PFSK-1 (cell line): Measurements from ENCODE around the gene CACNA1B.

Source experiments
- POLR2AphosphoS5 ChIP-seq: IDR thresholded peaks from 2 replicates; pipeline ENCODE4 v1.6.1; 2012; ENCODE audit warnings: low read depth, mild to moderate bottlenecking, control low read depth, low read length, moderate library complexity
- SIN3A ChIP-seq: IDR thresholded peaks from 2 replicates; pipeline ENCODE4 v1.6.1; 2012; ENCODE audit warnings: mild to moderate bottlenecking, low read length, moderate library complexity, borderline replicate concordance; ENCODE audit not compliant: insufficient read depth
- TAF1 ChIP-seq: IDR thresholded peaks from 2 replicates; pipeline ENCODE4 v1.6.1; 2012; ENCODE audit warnings: low read length, control low read depth, borderline replicate concordance; ENCODE audit not compliant: insufficient read depth
- TF ChIP-seq, protein P1 (sequence below), 2 experiments: IDR thresholded peaks; 2 replicates each; pipeline versions ENCODE4 v1.6.1 to v1.8.0; 2011 to 2012; ENCODE audit warnings: low read depth in 2 of 2, low read length in 2 of 2, control low read depth in 1 of 2, inconsistent platforms in 1 of 2, mild to moderate bottlenecking in 1 of 2, moderate library complexity in 1 of 2; ENCODE audit not compliant: insufficient read depth in 1 of 2

DNA sequence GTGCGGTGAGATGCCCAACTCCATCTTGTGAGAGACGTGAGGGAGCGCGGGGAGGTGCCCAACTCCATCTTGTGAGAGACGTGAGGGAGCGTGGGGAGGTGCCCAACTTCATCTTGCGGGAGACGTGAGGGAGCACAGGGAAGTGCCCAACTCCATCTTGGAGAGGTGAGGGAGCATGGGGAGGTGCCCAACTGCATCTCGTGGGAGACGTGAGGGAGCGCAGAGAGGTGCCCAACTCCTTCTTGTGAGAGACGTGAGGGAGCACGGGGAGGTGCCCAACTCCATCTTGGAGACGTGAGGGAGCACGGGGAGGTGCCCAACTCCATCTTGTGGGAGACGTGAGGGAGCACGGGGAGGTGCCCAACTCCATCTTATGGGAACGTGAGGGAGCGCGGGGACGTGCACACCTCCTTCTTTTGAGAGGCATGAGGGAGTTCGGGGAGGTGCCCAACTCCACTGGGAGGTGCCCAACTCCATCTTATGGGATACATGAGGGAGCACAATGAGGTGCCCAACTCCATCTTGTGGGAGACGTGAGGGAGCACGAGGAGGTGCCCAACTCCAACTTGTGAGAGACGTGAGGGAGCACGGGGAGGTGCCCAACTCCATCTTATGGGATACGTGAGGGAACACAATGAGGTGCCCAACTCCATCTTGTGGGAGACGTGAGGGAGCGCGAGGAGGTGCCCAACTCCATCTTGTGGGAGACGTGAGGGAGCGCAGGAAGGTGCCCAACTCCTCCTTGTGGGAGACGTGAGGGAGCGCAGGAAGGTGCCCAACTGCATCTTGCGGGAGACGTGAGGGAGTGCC lies 235.4 kb downstream of the CACNA1B start:
- TF ChIP-seq POLR2AphosphoS5 (no peak), SIN3A (no peak), TAF1 (no peak)
- TF ChIP-seq, protein P1, sequence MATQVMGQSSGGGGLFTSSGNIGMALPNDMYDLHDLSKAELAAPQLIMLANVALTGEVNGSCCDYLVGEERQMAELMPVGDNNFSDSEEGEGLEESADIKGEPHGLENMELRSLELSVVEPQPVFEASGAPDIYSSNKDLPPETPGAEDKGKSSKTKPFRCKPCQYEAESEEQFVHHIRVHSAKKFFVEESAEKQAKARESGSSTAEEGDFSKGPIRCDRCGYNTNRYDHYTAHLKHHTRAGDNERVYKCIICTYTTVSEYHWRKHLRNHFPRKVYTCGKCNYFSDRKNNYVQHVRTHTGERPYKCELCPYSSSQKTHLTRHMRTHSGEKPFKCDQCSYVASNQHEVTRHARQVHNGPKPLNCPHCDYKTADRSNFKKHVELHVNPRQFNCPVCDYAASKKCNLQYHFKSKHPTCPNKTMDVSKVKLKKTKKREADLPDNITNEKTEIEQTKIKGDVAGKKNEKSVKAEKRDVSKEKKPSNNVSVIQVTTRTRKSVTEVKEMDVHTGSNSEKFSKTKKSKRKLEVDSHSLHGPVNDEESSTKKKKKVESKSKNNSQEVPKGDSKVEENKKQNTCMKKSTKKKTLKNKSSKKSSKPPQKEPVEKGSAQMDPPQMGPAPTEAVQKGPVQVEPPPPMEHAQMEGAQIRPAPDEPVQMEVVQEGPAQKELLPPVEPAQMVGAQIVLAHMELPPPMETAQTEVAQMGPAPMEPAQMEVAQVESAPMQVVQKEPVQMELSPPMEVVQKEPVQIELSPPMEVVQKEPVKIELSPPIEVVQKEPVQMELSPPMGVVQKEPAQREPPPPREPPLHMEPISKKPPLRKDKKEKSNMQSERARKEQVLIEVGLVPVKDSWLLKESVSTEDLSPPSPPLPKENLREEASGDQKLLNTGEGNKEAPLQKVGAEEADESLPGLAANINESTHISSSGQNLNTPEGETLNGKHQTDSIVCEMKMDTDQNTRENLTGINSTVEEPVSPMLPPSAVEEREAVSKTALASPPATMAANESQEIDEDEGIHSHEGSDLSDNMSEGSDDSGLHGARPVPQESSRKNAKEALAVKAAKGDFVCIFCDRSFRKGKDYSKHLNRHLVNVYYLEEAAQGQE (IDR thresholded peaks at IDR 0.05; ENCODE audit: insufficient read depth in 1 of 2, low read depth in 2 of 2, low read length in 2 of 2), result no peak
